HG02943 (cell line): Measurements from ENCODE around the gene MDGA2.

Experiments
- ATAC-seq: cut with Tn5 transposase; IDR thresholded peaks from one replicate; pipeline ENCODE4 v1.9.1; 2021; ENCODE audit warnings: mild to moderate bottlenecking, low read depth, moderate library complexity; ENCODE audit not compliant: unreplicated experiment

MDGA2 gene

GRCh38 chr14:46818147-46818546, 857.3 kb downstream of the MDGA2 start:
- no peak for ATAC-seq

GRCh38 chr14:46793144-46793543, 882.3 kb downstream of the MDGA2 start:
- no peak for ATAC-seq
